CD4-positive, alpha-beta memory T cell (primary cell): Measurements from ENCODE around the gene NTN1. TPM values are rescaled to one million over a fixed set of nuclear protein-coding genes. Genes with fewer than 3 reads are reported as not detected.
"Not testable (repeated sequence)": the region's sequence is repeated elsewhere in the genome, so short reads cannot be mapped to it uniquely, and the experiment has no call there.

Experiments
- CTCF ChIA-PET: fragments of 350-600 bp; sonication (Branson Sonifier 250); formaldehyde crosslinking; loops from one replicate; lab custom pipeline; 2021; ENCODE audit warnings: inconsistent platforms; ENCODE audit not compliant: partially characterized antibody; lab: Charles Lee
- POLR2A ChIA-PET: fragments of 350-600 bp; sonication (Branson Sonifier 250); formaldehyde crosslinking; loops from one replicate; lab custom pipeline; 2021; ENCODE audit not compliant: partially characterized antibody; lab: Charles Lee
- DNase-seq, 5 donors: peaks; one replicate each; pipeline versions ENCODE4 v3.0.0 to v3.0.0-alpha.2; 2020 to 2022; ENCODE audit warnings: mixed read lengths in 1 of 5
- H3K27ac ChIP-seq: one replicate; pipeline ENCODE4 v1.7.0; 2013; ENCODE audit warnings: low read depth, low read length
- H3K27me3 ChIP-seq: 2 replicates; pipeline ENCODE4 v1.7.0; 2013; ENCODE audit warnings: mild to moderate bottlenecking, low read length, moderate library complexity; ENCODE audit not compliant: insufficient read depth
- H3K36me3 ChIP-seq: 2 replicates; pipeline ENCODE4 v1.7.0; 2013; ENCODE audit warnings: mild to moderate bottlenecking, low read length, moderate library complexity; ENCODE audit not compliant: insufficient read depth
- H3K4me1 ChIP-seq: 2 replicates; pipeline ENCODE4 v1.7.0; 2013; ENCODE audit warnings: mild to moderate bottlenecking, low read length, moderate library complexity; ENCODE audit not compliant: insufficient read depth
- H3K4me3 ChIP-seq, 2 donors: one replicate each; pipeline ENCODE4 v1.7.0; 2013; ENCODE audit warnings: low read length in 2 of 2, mild to moderate bottlenecking in 1 of 2
- H3K9me3 ChIP-seq, 2 donors: one replicate each; pipeline ENCODE4 v1.7.0; 2013; ENCODE audit warnings: low read length in 2 of 2, control low read depth in 1 of 2; ENCODE audit not compliant: control insufficient read depth in 1 of 2
- H3K27ac Mint-ChIP-seq, 7 donors: one replicate each; pipeline ENCODE4 v1.8.0; 2020 to 2021; ENCODE audit warnings: mixed read lengths in 7 of 7, mild to moderate bottlenecking in 6 of 7, inconsistent platforms in 3 of 7, moderate library complexity in 3 of 7
- H3K27me3 Mint-ChIP-seq, 2 donors: one replicate each; pipeline ENCODE4 v1.8.0; 2020 to 2021; ENCODE audit warnings: mixed read lengths in 2 of 2
- H3K36me3 Mint-ChIP-seq, 2 donors: one replicate each; pipeline ENCODE4 v1.8.0; 2020 to 2021; ENCODE audit warnings: mixed read lengths in 2 of 2, inconsistent platforms in 1 of 2, mild to moderate bottlenecking in 1 of 2
- H3K4me1 Mint-ChIP-seq, 4 donors: one replicate each; pipeline ENCODE4 v1.8.0; 2020 to 2021; ENCODE audit warnings: mixed read lengths in 4 of 4, mild to moderate bottlenecking in 1 of 4
- H3K4me3 Mint-ChIP-seq, 8 donors: one replicate each; pipeline ENCODE4 v1.8.0; 2020 to 2021; ENCODE audit warnings: mixed read lengths in 8 of 8, mild to moderate bottlenecking in 7 of 8, moderate library complexity in 6 of 8, inconsistent platforms in 3 of 8
- H3K9me3 Mint-ChIP-seq, 8 donors: one replicate each; pipeline ENCODE4 v1.8.0; 2020 to 2021; ENCODE audit warnings: mixed read lengths in 8 of 8, mild to moderate bottlenecking in 5 of 8, inconsistent platforms in 3 of 8, moderate library complexity in 1 of 8
- intact Hi-C: fragments of 100-400 bp; cut with micrococcal nuclease; formaldehyde crosslinking; loops from one replicate; pipeline ENCODE4 v1.15.1; 2023
- polyA plus RNA-seq, 2 donors: library from polyadenylated mRNA; unstranded; fragments of 300-500 nt; fragmentation: Illumina TruSeq; gene quantifications; one replicate each; pipeline ENCODE4 v1.2.3, GENCODE V29; 2021
- total RNA-seq, 2 experiments: library from RNA; stranded (reverse); gene quantifications; one replicate each; pipeline ENCODE4 v1.2.3, GENCODE V29; 2021

NTN1 gene
- total RNA-seq (not detected), polyA plus RNA-seq (under 1 TPM in 1 of 2 donors, not detected in 1; 0.02 TPM)

- no peak within 1 kb of the TSS for H3K27ac ChIP-seq
- Mint-ChIP-seq H3K36me3 (peaks cover 3 to 5% of the 10 kb centered on the region in 2 donors), H3K27ac (peak within 1 kb of the TSS in 1 of 7 donors; percentile 29), H3K4me3 (peak within 1 kb of the TSS; percentile 32 to 86 (median 76)), H3K4me1 (peaks cover 4 to 35% (median 16%) of the 10 kb centered on the region in 4 donors), H3K9me3 (no peaks in the 10 kb centered on the region), H3K27me3 (peaks cover 35 to 46% of the 10 kb centered on the region in 2 donors)
- intact Hi-C loops = no loop called here
- H3K36me3 ChIP-seq = no peaks in the 10 kb centered on the region
- CTCF ChIA-PET = no interaction called here
- peaks cover 22% of the 10 kb centered on the region for H3K4me1 ChIP-seq
- H3K4me3 ChIP-seq = peak within 1 kb of the TSS in 1 of 2 donors; percentile 47
- peaks cover 39% of the 10 kb centered on the region for H3K27me3 ChIP-seq
- POLR2A ChIA-PET = no interaction called here
- no peaks in the 10 kb centered on the region for H3K9me3 ChIP-seq
- peak; percentile 46 to 67 (median 51) for DNase-seq
These were observed at the start of gene NTN1 for GRCh38 chr17:9021158-9021991. TSS of gene NTN1 (plus strand) at chr17:9021510. CDS start at chr17:9022374, 864 bp downstream.

GRCh38 chr17:8975091-8975725 is 46.1 kb upstream of the NTN1 start:
- H3K4me1 ChIP-seq = no peaks in the 10 kb centered on the region
- ChIA-PET CTCF (interaction anchor here (1.1 to 1.3 kb wide), 2 partner anchors 21 to 80 kb away, joined by 3 read pairs; no protein-coding TSS in a partner anchor), POLR2A (interaction anchor here (0.9 to 1.2 kb wide), 3 partner anchors 9 to 33 kb away, joined by 3 read pairs; partner anchors contain the start of gene PIK3R5)
- no peaks in the 10 kb centered on the region for H3K27me3 Mint-ChIP-seq
- H3K9me3 Mint-ChIP-seq = peaks cover 0 to 2% (median 0%) of the 10 kb centered on the region in 8 donors
- no peaks in the 10 kb centered on the region for H3K36me3 ChIP-seq
- H3K36me3 Mint-ChIP-seq = no peaks in the 10 kb centered on the region
- intact Hi-C loops = no loop called here
- peaks cover 0 to 1% (median 0%) of the 10 kb centered on the region in 4 donors for H3K4me1 Mint-ChIP-seq
- no peak overlapping the region for H3K27ac Mint-ChIP-seq
- no peak for DNase-seq
- H3K9me3 ChIP-seq = no peaks in the 10 kb centered on the region
- H3K4me3 Mint-ChIP-seq = no peak overlapping the region
- no peak overlapping the region for H3K4me3 ChIP-seq
- H3K27ac ChIP-seq = no peak overlapping the region
- H3K27me3 ChIP-seq = no peaks in the 10 kb centered on the region

- H3K9me3 Mint-ChIP-seq = peaks cover 0 to 2% (median 0%) of the 10 kb centered on the region in 8 donors
- Histone ChIP-seq H3K4me1 (no peaks in the 10 kb centered on the region), H3K4me3 (no peak overlapping the region), H3K9me3 (no peaks in the 10 kb centered on the region), H3K27me3 (no peaks in the 10 kb centered on the region), H3K27ac (no peak overlapping the region), H3K36me3 (no peaks in the 10 kb centered on the region)
- H3K4me3 Mint-ChIP-seq = no peak overlapping the region
- no peak for DNase-seq
- ChIA-PET POLR2A (no interaction called here), CTCF (interaction anchor here (1.1 kb wide), 1 partner anchor 22 kb away, joined by 3 read pairs; no protein-coding TSS in a partner anchor)
- intact Hi-C loops = no loop called here
- no peaks in the 10 kb centered on the region for H3K27me3 Mint-ChIP-seq
- H3K27ac Mint-ChIP-seq = no peak overlapping the region
- peaks cover 0 to 1% (median 0%) of the 10 kb centered on the region in 4 donors for H3K4me1 Mint-ChIP-seq
- H3K36me3 Mint-ChIP-seq = no peaks in the 10 kb centered on the region
These were observed 44.7 kb upstream of the NTN1 start for GRCh38 chr17:8976638-8977037.

GRCh38 chr17:8979715-8980114 is 41.6 kb upstream of the NTN1 start:
- H3K36me3 Mint-ChIP-seq = no peaks in the 10 kb centered on the region
- CTCF ChIA-PET = no interaction called here
- H3K9me3 Mint-ChIP-seq = peaks cover 0 to 3% (median 0%) of the 10 kb centered on the region in 8 donors
- H3K27ac Mint-ChIP-seq = no peak overlapping the region
- H3K4me1 ChIP-seq = no peaks in the 10 kb centered on the region
- no peak overlapping the region for H3K4me3 Mint-ChIP-seq
- H3K27me3 ChIP-seq = no peaks in the 10 kb centered on the region
- no peaks in the 10 kb centered on the region for H3K9me3 ChIP-seq
- intact Hi-C loops = no loop called here
- no peaks in the 10 kb centered on the region for H3K36me3 ChIP-seq
- no peak overlapping the region for H3K27ac ChIP-seq
- H3K4me1 Mint-ChIP-seq = no peaks in the 10 kb centered on the region
- H3K4me3 ChIP-seq = no peak overlapping the region
- POLR2A ChIA-PET = no interaction called here
- H3K27me3 Mint-ChIP-seq = no peaks in the 10 kb centered on the region
- no peak for DNase-seq

- ChIA-PET CTCF (interaction anchor here (1.0 kb wide), 1 partner anchor 196 kb away, joined by 3 read pairs; no protein-coding TSS in a partner anchor), POLR2A (no interaction called here)
- Mint-ChIP-seq H3K36me3 (no peaks in the 10 kb centered on the region), H3K4me1 (peaks cover 10 to 15% (median 12%) of the 10 kb centered on the region in 4 donors), H3K9me3 (peaks cover 0 to 10% (median 4%) of the 10 kb centered on the region in 8 donors), H3K27ac (no peak overlapping the region), H3K4me3 (no peak overlapping the region), H3K27me3 (no peaks in the 10 kb centered on the region)
- DNase-seq = no peak
- Histone ChIP-seq H3K4me3 (no peak overlapping the region), H3K9me3 (no peaks in the 10 kb centered on the region), H3K27ac (no peak overlapping the region), H3K36me3 (no peaks in the 10 kb centered on the region), H3K4me1 (peaks cover 13% of the 10 kb centered on the region), H3K27me3 (no peaks in the 10 kb centered on the region)
- intact Hi-C loops = no loop called here
These were observed 39.9 kb upstream of the NTN1 start for GRCh38 chr17:8981443-8981842.

- H3K9me3 ChIP-seq, intact Hi-C loops, H3K4me3 ChIP-seq, H3K27me3 ChIP-seq, DNase-seq, H3K27ac Mint-ChIP-seq, H3K27me3 Mint-ChIP-seq, H3K36me3 Mint-ChIP-seq, H3K27ac ChIP-seq, H3K36me3 ChIP-seq, H3K4me3 Mint-ChIP-seq: not testable (repeated sequence)
- peaks cover 13% of the 10 kb centered on the region for H3K4me1 ChIP-seq
- H3K9me3 Mint-ChIP-seq = peaks cover 0 to 10% (median 4%) of the 10 kb centered on the region in 8 donors
- H3K4me1 Mint-ChIP-seq = peaks cover 10 to 16% (median 12%) of the 10 kb centered on the region in 4 donors
- CTCF ChIA-PET = interaction anchor here (1.6 to 4.1 kb wide), 3 partner anchors 10 to 31 kb away, joined by 3 to 18 read pairs (median 6); no protein-coding TSS in a partner anchor
- POLR2A ChIA-PET = interaction anchor here (1.0 kb wide), 1 partner anchor 238 kb away, joined by 3 read pairs; no protein-coding TSS in a partner anchor
These were observed 37.1 kb upstream of the NTN1 start for GRCh38 chr17:8984225-8984624.
